ENCODE results near the gene SPAG9.
A peak's percentile ranks its signal among the peaks of the same experiment; 100 is the strongest.

The SPAG9 gene

GRCh38 chr17:51153210-51154072 lies 32.8 kb upstream of the SPAG9 start, which contains the start of gene NME1 (continued):
- TF ChIP-seq IKZF3 (tag by site-specific recombination; IDR thresholded peaks at IDR 0.05) (no peak; the same call in 1 of the 2 replicates), CTCF (tag by site-specific recombination; IDR thresholded peaks at IDR 0.05) (peak; percentile 91), HIC1 (tag by site-specific recombination; IDR thresholded peaks at IDR 0.05) (peak; percentile 50; the same call in 1 of the 2 replicates), ZNF184 (tag by site-specific recombination; IDR thresholded peaks at IDR 0.05) (peak; percentile 89), TRIM28 (IDR thresholded peaks at IDR 0.05; ENCODE audit: borderline replicate concordance, low read length) (peak; percentile 92; the same call in 1 of the 2 replicates), ZNF274 (IDR thresholded peaks at IDR 0.05; ENCODE audit: low read length) (no peak), ZNF274 (tag by site-specific recombination; IDR thresholded peaks at IDR 0.05; ENCODE audit: borderline replicate concordance) (no peak), ZNF580 (tag by site-specific recombination; IDR thresholded peaks at IDR 0.05) (peak; percentile 97), ZNF48 (tag by site-specific recombination; IDR thresholded peaks at IDR 0.05) (no peak), ZSCAN18 (tag by site-specific recombination; IDR thresholded peaks at IDR 0.05) (peak; percentile 99), ZSCAN30 (tag by site-specific recombination; IDR thresholded peaks at IDR 0.05) (peak; percentile 98), SP2 (tag by site-specific recombination; IDR thresholded peaks at IDR 0.05) (peak; percentile 91), GLI4 (tag by site-specific recombination; IDR thresholded peaks at IDR 0.05) (peak; percentile 80; the same call in 1 of the 2 replicates), ZFP3 (tag by site-specific recombination; IDR thresholded peaks at IDR 0.05; ENCODE audit: low read depth) (no peak), BCL11B (tag by site-specific recombination; IDR thresholded peaks at IDR 0.05; ENCODE audit: low read depth) (no peak; the same call in 1 of the 2 replicates), ZNF223 (tag by site-specific recombination; IDR thresholded peaks at IDR 0.05) (peak; percentile 72; the same call in 1 of the 2 replicates), ZSCAN23 (tag by site-specific recombination; IDR thresholded peaks at IDR 0.05) (peak; percentile 99), ZNF324 (tag by site-specific recombination; IDR thresholded peaks at IDR 0.05) (peak; percentile 100), FEZF1 (tag by site-specific recombination; IDR thresholded peaks at IDR 0.05) (peak; percentile 79), OVOL3 (tag by site-specific recombination; IDR thresholded peaks at IDR 0.05) (peak; percentile 81), BCL6B (tag by site-specific recombination; IDR thresholded peaks at IDR 0.05) (no peak), TCF7L2 (IDR thresholded peaks at IDR 0.05; ENCODE audit: borderline replicate concordance, low read depth, low read length) (no peak), ZNF791 (tag by site-specific recombination; IDR thresholded peaks at IDR 0.05) (no peak), ZNF155 (tag by site-specific recombination; IDR thresholded peaks at IDR 0.05) (no peak), ZNF555 (tag by site-specific recombination; conservative IDR thresholded peaks at IDR 0.05) (no peak), REPIN1 (tag by site-specific recombination; IDR thresholded peaks at IDR 0.05; ENCODE audit: low read depth) (peak; percentile 99), ZNF624 (tag by site-specific recombination; IDR thresholded peaks at IDR 0.05) (0 out of 2 replicates have a peak, but pooled peaks have one; percentile 54), ZNF830 (tag by site-specific recombination; IDR thresholded peaks at IDR 0.05; ENCODE audit: low read depth) (no peak), ZNF404 (tag by site-specific recombination; IDR thresholded peaks at IDR 0.05) (peak; percentile 40; the same call in 1 of the 2 replicates), ZNF433 (tag by site-specific recombination; IDR thresholded peaks at IDR 0.05; ENCODE audit: low read depth) (no peak), ZNF133 (tag by site-specific recombination; IDR thresholded peaks at IDR 0.05) (no peak), SCRT2 (tag by site-specific recombination; IDR thresholded peaks at IDR 0.05) (peak; percentile 76; the same call in 1 of the 2 replicates), ZNF530 (tag by site-specific recombination; IDR thresholded peaks at IDR 0.05; ENCODE audit: low read depth) (no peak)
